GDM1 (cell line): ENCODE measurements around the gene HAUS3.
"Not testable (repeated sequence)": the region's sequence is repeated elsewhere in the genome, so short reads cannot be mapped to it uniquely, and the experiment has no call there.

Experiments used
- DNase-seq: peaks from one replicate; lab custom pipeline; 2025; lab: John Stamatoyannopoulos, UW

The HAUS3 gene

DNA sequence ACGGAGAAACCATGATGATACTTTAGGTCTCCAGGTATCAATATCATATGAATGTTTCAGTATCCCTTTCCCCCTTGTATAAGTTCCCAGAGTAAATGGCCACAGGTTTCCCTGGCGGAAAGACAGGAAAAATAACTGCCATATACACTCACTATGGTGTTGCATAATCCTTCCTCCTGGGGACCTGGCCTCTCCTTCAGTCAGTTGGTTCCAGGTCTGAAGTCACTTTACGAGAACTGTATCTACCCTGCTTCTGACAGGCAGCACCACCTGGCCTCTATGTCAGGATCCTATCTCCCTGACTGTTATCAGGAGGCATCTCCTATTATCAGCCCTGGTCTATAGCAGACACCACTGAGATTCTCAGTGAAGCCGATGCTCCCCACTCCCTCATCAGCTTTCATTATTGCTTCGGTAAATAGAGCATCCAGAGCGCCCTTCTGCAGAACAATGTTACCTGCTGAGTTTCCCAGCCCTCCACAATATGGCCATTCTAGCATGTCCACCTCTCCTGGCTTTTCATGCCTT lies 22.6 kb downstream of the HAUS3 start:
- DNase-seq = no peak

DNA sequence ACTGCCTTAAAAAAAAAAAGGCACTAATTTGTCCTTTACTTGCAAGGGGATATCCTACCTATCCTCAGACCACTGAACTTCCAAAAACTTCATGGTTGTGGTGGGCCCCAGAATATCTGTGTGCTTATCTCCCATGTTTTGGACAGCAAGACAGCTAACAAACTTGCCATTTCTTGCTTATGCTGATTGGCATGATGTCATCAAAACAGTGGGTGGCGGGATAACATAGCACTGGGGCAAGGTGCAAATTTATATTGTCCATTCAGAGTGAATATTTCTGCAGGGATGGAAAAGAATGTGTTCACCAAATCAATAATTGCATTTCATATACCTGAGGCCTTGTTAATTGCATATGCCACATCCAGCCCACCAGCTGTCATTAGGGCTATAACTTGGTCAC lies 23.5 kb downstream of the HAUS3 start:
- DNase-seq = no peak

DNA sequence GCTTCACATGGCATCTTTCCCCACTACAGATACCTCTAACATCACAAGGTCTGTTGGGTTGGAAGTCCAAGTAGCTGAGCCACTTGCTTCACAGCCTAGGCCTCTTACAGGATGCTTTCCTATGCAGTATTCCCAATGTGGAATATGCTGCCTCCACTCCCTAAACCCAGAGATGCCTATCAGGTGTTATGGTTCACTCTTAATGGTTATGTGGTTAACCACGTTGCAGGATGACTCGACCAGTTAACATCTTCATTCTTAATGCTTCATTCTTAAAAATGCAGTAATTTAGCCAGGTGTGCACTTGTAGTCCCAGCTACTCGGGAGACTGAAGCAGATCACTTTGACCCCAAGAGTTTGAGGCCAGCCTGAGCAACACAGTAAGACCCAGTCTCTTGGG lies 24.2 kb downstream of the HAUS3 start:
- DNase-seq = no peak

DNA sequence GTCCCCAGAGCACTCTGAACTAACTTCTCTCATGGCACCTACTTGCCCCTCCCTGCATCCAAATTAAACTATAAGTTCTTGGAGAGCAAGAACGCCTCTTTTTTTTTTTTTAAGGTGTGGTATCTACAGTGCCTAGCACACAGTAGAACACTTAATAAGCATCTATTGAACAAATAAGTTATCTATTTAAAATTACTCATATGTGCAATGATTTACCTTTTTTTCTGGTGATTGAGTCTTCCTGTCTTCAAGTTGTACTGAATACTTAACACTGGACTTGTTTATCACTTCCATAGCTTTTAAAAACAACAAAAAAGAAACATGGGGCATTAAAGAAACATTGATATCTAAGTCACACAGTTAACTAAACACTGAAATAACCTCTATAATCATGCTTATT lies 29.1 kb downstream of the HAUS3 start:
- DNase-seq = no peak

DNA sequence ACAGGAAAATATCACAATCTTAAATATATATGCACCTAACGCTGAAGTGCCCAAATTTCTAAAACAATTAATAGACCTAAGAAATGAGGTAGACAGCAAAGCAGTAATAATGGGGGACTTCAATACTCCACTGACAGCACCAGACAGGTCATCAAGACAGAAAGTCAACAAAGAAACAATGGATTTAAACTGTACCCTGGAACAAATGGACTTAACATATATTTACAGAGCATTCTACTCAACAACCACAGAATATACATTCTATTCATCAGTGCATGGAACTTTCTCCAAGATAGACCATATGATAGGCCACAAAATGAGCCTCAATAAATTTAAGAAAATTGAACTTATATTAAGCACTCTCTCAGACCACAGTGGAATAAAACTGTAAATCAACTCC lies 39.1 kb downstream of the HAUS3 start:
- not testable (repeated sequence) for DNase-seq

DNA sequence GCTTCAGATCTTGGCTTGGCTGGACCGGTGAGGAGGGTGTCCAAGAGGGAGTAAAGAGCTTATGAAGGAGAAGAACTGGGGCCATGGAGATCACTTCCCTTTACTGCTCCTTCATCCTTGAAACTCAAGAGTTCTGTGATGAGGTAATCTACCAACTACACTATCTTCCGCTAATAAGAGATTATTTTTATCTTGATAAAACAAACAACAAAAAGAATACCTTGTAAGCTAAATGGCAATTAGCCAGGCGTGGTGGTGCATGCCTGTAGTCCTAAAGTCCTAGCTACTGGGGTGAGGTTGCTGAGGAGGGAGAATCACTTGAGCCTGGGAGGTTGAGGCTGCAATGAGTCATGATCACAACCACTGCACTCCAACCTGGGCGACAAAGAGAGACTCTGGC lies 47.4 kb downstream of the HAUS3 start:
- no peak for DNase-seq

DNA sequence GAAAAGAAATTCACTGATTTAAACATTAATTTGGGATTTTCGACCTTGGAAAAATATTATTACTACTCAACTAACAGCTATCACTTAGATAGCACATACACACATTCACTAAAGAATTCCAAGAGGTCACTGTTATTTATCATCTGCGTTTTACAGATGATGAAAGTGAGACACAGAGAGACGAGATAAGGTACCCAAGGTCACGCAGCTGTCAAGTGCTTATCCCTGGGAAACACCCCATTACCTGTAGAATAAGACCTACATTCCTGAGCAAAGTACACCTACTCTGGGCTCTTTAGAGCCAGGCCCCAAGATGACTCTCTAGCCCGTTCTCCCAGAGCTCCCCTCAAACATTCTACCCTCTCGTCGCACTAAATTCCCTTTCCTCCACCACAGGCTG lies 48.6 kb downstream of the HAUS3 start:
- DNase-seq = no peak

DNA sequence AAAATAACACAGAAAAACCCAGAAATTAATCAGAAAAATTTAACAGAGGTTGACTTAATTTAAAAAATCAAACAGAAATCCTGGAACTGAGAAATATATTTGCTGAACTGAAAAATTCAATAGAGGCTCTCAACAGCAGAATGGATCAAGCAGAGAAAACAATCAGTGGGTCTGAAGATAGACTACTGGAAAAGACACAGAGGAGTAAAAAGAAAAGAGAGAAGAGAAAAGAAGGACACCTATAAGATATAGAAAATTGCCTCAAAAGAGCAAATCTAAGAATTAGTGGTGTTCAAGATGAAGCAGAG lies 55.1 kb downstream of the HAUS3 start:
- DNase-seq = no peak

DNA sequence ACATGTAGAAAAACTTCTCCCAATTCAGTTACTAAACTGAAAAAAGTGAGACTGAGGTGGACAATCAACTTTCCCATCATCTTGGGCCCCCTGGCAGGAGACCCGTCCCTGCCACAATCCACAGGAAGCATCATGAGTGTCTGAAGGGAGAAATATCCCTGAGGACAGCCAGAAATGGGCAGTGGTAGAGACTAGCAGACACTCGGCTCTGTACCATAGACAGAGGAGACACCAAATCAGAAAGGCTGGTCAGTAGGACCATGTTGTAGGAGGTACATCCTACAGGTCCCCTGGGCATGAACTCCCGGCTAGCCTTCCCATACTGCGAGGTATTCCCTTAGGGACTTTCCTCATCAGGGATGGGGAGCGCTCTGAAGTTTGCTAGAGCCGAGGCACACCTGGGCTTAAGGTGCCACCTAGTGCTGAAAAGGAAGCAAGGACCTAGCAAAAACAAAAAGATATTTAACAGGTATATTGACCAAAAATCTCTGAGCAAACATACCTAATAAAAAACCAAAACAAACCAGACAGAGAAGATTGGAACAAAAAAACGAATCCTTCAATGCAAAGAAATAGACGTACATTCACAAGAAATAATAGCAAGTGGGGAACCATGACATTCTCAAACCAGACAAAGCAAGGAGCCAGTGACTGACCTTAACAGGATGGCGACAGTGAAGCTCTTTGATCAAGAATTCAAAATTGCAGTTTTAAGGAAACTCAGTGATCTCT lies 55.6 kb downstream of the HAUS3 start:
- no peak for DNase-seq

DNA sequence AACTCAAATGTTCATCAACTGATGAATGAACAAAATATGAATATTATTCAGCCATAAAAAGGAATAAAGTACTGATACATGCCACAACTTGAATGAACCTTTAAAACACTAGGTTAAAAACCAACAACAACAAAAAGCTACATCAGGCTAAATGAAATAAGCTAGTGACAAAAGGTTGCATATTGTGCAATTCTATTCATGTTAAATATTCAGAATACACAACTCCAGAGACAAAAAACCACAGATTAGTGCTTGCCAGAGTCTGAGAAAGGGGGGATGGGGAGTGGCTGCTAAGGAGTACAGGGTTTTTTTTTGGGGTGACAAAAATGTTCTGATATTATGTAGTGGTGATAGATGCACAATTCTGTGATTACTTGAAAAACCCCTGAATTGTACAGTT lies 58.5 kb downstream of the HAUS3 start:
- no peak for DNase-seq

DNA sequence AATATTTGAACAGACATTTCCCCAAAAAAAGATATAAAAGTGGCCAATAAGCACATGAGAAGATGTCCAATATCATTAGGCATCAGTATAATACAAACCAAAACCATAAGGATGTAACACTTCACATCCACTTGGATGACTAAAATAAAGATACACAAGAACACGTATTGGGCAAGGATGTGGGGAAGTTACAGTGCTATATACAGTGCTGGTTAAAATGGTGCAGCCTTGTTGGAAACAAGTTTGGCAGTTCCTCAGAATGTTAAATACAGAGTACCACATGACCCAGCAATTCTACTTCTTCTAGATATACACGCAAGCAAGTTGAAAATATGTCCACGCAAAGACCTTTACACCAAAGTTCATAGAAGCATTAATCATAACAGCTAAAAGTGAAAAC lies 58.9 kb downstream of the HAUS3 start:
- DNase-seq = no peak

DNA sequence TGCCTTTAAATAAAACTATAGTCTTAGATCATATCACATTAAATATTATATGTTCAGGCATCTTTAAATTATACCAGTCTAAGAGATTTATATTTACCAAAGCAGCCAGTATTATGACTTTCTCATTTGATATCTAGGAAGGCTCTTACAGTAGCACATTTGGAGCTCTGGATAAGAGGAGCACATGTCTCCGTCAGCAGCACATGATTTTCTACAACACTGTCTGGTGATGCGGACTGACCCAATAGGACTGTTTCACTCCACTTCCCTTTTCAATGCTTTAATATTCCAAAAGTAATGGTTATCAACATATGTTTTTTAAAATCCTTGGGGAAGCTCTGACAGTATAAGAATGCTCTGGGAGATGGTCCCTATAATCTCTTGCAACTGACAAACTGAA lies 61.5 kb downstream of the HAUS3 start:
- DNase-seq = no peak

DNA sequence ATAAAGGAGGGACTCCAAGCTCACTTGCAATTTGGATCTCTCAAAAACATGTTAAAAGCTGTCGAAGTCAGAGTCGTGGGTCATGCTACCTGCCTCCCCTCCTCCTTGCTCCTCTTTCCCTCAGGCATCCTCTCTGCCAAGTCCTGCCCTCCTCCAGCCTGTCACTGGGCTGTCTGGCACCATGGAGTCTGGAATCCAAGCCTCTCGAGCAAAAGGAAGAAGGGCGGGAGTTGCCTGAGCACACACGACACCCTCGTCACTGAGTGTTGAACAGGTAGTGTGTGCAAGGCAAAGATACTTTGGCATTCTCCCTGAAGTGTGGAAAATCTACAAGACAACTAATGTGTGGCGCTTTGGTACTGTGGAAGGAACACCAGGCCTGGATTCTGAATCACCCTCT lies 62.2 kb downstream of the HAUS3 start:
- DNase-seq = no peak

DNA sequence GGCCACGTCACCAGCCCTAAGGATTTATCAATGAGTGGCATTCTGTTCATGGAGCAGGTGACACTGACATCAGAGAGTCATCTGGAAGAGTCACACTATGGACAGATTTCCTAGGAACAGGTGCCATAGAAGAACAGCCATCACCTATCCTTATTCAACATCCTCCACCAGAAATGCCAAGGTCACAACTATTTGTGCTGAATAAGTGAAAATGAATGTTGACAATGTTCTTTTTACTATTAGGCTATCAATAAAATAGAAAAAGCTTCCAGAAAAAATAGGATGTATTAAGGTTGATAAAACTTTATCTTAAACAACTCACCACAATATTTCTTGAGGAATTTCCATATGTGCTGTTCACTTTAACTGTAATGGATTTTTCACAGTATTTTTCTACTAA lies 62.9 kb downstream of the HAUS3 start:
- DNase-seq = no peak
